Stimulated activated CD8-positive, alpha-beta memory T cell treated with anti-CD3 and anti-CD28 coated beads, Interleukin-7, amount 100 ng/mL, for 48 hours (primary cell): ENCODE data around the gene NDST4.

Source experiments
- DNase-seq, 2 donors: peaks; one replicate each; pipeline ENCODE4 v3.0.0-alpha.2; 2020; ENCODE audit warnings: low read depth in 1 of 2; ENCODE audit errors: extremely low read depth in 1 of 2

The NDST4 gene

GRCh38 chr4:114807759-114808404 is 305.5 kb downstream of the NDST4 start:
- DNase-seq = peak in 1 of 2 donors; percentile 1

GRCh38 chr4:114807357-114807756 is 306.1 kb downstream of the NDST4 start:
- no peak for DNase-seq

- DNase-seq = no peak
These were observed 321.4 kb downstream of the NDST4 start for GRCh38 chr4:114791976-114792375.

- no peak for DNase-seq
These were observed 327.9 kb downstream of the NDST4 start for GRCh38 chr4:114785570-114785969.

- no peak for DNase-seq
These were observed 330.2 kb downstream of the NDST4 start for GRCh38 chr4:114783215-114783595.

GRCh38 chr4:114782415-114783214 is 330.8 kb downstream of the NDST4 start:
- DNase-seq = no peak

GRCh38 chr4:114780205-114780604 is 333.2 kb downstream of the NDST4 start:
- no peak for DNase-seq
